Measurements from ENCODE around the gene SLCO2A1.

The SLCO2A1 gene

DNA sequence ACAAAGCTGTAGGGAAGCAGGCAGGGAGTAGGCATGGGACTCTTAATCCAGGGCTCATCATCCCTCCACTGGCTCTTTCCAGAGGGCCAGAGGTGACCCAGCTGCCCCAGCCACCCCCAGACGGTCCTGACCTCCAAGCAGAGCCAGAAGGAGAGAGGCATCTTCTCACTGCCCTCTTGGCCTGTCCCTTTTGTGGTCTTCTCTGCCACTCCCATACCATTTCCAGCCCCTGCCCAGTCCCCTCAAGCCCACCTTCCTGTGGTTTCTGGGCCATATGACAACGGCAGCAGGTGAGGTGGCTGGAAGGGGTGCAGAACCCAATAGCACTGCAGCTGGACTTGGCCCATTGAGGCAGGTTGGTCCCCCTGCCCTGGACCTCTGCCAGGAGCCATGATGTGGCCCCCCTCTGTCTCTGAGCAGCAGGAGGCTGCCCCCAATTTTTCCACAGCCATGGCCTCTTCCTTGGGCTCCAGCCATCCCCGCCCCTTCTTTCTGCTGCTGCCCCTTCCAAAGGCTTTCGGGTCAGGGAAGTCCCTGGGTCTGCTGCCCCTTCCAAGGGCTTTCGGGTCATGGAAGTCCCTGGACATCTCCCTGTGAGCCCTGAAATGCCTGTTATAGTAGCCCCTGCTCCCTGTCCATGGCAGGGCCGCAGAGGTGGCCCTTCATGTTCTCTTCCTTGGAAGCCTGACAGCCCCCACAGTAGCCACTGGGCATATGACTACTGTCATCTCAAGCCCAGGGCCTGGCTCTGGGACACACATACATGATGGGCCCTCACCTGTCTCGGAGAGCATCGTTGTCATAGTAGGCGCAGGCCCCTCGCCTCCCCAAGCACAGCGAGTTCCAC, 94.5 kb downstream of the SLCO2A1 start:
- H3K36me3 ChIP-seq (ENCODE audit: control insufficient read depth in 2 of 2, insufficient read depth in 1 of 2, low read length in 2 of 2): no peaks in the 10 kb centered on the region
- TF ChIP-seq, protein P1, sequence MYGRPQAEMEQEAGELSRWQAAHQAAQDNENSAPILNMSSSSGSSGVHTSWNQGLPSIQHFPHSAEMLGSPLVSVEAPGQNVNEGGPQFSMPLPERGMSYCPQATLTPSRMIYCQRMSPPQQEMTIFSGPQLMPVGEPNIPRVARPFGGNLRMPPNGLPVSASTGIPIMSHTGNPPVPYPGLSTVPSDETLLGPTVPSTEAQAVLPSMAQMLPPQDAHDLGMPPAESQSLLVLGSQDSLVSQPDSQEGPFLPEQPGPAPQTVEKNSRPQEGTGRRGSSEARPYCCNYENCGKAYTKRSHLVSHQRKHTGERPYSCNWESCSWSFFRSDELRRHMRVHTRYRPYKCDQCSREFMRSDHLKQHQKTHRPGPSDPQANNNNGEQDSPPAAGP (tag by site-specific recombination; IDR thresholded peaks at IDR 0.05): no peak
- TF ChIP-seq, protein P2, sequence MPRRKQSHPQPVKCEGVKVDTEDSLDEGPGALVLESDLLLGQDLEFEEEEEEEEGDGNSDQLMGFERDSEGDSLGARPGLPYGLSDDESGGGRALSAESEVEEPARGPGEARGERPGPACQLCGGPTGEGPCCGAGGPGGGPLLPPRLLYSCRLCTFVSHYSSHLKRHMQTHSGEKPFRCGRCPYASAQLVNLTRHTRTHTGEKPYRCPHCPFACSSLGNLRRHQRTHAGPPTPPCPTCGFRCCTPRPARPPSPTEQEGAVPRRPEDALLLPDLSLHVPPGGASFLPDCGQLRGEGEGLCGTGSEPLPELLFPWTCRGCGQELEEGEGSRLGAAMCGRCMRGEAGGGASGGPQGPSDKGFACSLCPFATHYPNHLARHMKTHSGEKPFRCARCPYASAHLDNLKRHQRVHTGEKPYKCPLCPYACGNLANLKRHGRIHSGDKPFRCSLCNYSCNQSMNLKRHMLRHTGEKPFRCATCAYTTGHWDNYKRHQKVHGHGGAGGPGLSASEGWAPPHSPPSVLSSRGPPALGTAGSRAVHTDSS (tag by site-specific recombination; IDR thresholded peaks at IDR 0.05): no peak
- no peak for TF ChIP-seq ZNF175 (tag by site-specific recombination; IDR thresholded peaks at IDR 0.05)
- TF ChIP-seq, protein P3, sequence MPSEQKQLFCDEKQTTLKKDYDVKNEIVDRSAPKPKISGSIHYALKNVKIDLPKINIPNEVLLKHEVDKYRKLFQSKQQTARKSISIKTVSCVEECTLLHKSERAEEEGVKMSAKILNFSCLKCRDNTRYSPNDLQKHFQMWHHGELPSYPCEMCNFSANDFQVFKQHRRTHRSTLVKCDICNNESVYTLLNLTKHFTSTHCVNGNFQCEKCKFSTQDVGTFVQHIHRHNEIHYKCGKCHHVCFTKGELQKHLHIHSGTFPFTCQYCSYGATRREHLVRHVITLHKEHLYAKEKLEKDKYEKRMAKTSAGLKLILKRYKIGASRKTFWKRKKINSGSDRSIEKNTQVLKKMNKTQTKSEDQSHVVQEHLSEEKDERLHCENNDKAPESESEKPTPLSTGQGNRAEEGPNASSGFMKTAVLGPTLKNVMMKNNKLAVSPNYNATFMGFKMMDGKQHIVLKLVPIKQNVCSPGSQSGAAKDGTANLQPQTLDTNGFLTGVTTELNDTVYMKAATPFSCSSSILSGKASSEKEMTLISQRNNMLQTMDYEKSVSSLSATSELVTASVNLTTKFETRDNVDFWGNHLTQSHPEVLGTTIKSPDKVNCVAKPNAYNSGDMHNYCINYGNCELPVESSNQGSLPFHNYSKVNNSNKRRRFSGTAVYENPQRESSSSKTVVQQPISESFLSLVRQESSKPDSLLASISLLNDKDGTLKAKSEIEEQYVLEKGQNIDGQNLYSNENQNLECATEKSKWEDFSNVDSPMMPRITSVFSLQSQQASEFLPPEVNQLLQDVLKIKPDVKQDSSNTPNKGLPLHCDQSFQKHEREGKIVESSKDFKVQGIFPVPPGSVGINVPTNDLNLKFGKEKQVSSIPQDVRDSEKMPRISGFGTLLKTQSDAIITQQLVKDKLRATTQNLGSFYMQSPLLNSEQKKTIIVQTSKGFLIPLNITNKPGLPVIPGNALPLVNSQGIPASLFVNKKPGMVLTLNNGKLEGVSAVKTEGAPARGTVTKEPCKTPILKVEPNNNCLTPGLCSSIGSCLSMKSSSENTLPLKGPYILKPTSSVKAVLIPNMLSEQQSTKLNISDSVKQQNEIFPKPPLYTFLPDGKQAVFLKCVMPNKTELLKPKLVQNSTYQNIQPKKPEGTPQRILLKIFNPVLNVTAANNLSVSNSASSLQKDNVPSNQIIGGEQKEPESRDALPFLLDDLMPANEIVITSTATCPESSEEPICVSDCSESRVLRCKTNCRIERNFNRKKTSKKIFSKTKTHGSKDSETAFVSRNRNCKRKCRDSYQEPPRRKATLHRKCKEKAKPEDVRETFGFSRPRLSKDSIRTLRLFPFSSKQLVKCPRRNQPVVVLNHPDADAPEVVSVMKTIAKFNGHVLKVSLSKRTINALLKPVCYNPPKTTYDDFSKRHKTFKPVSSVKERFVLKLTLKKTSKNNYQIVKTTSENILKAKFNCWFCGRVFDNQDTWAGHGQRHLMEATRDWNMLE (tag by site-specific recombination; conservative IDR thresholded peaks at IDR 0.05; ENCODE audit: low read depth): no peak
- no peak for TF ChIP-seq ZNF121 (tag by site-specific recombination; IDR thresholded peaks at IDR 0.05)
- TF ChIP-seq OVOL3 (tag by site-specific recombination; IDR thresholded peaks at IDR 0.05): no peak
- no peak for TF ChIP-seq ZNF350 (tag by site-specific recombination; IDR thresholded peaks at IDR 0.05)
- no peak for TF ChIP-seq ZNF341 (tag by site-specific recombination; IDR thresholded peaks at IDR 0.05; ENCODE audit: low read depth)
- TF ChIP-seq WT1 (tag by site-specific recombination; IDR thresholded peaks at IDR 0.05): no peak
- TF ChIP-seq, protein P4, sequence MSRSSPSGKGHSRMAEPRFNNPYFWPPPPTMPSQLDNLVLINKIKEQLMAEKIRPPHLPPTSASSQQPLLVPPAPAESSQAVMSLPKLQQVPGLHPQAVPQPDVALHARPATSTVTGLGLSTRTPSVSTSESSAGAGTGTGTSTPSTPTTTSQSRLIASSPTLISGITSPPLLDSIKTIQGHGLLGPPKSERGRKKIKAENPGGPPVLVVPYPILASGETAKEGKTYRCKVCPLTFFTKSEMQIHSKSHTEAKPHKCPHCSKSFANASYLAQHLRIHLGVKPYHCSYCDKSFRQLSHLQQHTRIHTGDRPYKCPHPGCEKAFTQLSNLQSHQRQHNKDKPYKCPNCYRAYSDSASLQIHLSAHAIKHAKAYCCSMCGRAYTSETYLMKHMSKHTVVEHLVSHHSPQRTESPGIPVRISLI (tag by site-specific recombination; IDR thresholded peaks at IDR 0.05): no peak
- no peak for TF ChIP-seq ZNF621 (tag by site-specific recombination; IDR thresholded peaks at IDR 0.05)
- TF ChIP-seq GLIS1 (tag by site-specific recombination; IDR thresholded peaks at IDR 0.05): no peak
- TF ChIP-seq KLF1 (tag by site-specific recombination; IDR thresholded peaks at IDR 0.05): no peak
- TF ChIP-seq ZNF654 (tag by site-specific recombination; IDR thresholded peaks at IDR 0.05; ENCODE audit: low read depth): no peak
- H3K4me1 ChIP-seq (ENCODE audit: control insufficient read depth, insufficient read depth, low read length): no peaks in the 10 kb centered on the region
- H3K4me3 ChIP-seq (ENCODE audit: low read depth, low read length): no peak overlapping the region
- POLR2A ChIA-PET: no interaction called here
- CTCF ChIA-PET: interaction anchor here (0.6 to 1.0 kb wide), 2 partner anchors 276 to 423 kb away, joined by 3 to 5 read pairs; no protein-coding TSS in a partner anchor
- no peaks in the 10 kb centered on the region for H3K9me3 ChIP-seq (ENCODE audit: control insufficient read depth, insufficient read depth, low read depth, low read length)
- H3K27ac ChIP-seq (ENCODE audit: extremely low read depth, low read depth, low read length): no peak overlapping the region
